ENCODE measurements around the gene NKPD1. TPM values are rescaled to one million over a fixed set of nuclear protein-coding genes. Genes with fewer than 3 reads are reported as not detected.

Gene NKPD1
- total and polyA plus RNA-seq, 2 donors (not counting 1 experiment from before 2014, with no cell fraction given): 0.27 to 0.36 TPM

DNA sequence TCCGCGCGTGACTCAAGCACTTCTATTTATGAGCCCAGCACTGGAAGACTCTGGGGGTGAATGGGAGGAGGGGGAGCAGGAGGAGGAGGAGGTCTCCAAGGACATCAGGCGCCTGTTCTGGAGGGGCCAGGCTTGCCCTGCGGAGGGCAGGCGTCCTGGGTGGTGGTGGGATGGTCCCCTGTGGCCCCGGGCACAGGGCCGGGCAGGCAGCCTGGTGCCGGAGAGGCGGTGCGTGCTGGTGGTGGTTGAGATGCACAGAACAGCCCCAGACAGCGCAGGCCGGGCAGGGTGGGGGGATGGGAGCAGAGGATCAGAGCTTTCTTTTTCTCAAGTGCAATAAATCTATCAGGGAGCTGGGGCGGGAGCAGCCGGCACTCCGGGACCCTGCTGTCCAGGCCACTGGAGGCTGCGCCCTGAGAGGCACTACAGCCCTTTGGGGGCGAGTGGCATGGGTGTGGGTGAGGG, 14.0 kb downstream of the NKPD1 start:
- POLR2A ChIA-PET: no interaction called here
- H3K4me3 Mint-ChIP-seq: no peak overlapping the region
- CTCF ChIA-PET: no interaction called here

DNA sequence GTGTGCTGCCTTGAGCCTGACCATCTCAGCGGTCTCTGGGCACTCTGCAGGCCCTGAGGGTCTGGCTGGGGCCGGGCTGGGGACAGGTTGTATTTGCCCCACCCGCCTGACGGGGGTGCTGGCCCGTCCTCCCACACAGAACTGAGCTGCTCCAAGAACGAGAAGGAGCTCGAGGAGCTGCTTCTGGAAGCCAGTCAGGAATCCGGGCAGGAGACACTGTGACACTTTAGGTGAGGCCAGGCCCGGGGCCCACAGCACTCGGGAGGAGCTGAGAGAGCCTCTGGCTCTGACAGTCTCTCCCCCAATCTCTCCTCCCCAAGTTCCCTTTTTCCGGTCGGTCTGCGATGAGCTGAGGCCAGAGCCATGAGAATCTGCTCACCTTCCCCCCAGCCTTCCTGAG, 14.5 kb downstream of the NKPD1 start:
- no peaks in the 10 kb centered on the region for H3K27me3 Mint-ChIP-seq
- H3K4me1 Mint-ChIP-seq: no peaks in the 10 kb centered on the region
- no peaks in the 10 kb centered on the region for H3K4me1 ChIP-seq (ENCODE audit: control insufficient read depth in 2 of 2, insufficient read depth in 2 of 2, low read length in 2 of 2)
- TF ChIP-seq, protein P1, sequence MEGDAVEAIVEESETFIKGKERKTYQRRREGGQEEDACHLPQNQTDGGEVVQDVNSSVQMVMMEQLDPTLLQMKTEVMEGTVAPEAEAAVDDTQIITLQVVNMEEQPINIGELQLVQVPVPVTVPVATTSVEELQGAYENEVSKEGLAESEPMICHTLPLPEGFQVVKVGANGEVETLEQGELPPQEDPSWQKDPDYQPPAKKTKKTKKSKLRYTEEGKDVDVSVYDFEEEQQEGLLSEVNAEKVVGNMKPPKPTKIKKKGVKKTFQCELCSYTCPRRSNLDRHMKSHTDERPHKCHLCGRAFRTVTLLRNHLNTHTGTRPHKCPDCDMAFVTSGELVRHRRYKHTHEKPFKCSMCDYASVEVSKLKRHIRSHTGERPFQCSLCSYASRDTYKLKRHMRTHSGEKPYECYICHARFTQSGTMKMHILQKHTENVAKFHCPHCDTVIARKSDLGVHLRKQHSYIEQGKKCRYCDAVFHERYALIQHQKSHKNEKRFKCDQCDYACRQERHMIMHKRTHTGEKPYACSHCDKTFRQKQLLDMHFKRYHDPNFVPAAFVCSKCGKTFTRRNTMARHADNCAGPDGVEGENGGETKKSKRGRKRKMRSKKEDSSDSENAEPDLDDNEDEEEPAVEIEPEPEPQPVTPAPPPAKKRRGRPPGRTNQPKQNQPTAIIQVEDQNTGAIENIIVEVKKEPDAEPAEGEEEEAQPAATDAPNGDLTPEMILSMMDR (IDR thresholded peaks at IDR 0.05): no peak
- no peak for TF ChIP-seq EZH2 (IDR thresholded peaks at IDR 0.05; ENCODE audit: borderline replicate concordance, insufficient read depth, low read depth, low read length, poor library complexity, severe bottlenecking)
- no peak overlapping the region for H3K4me3 ChIP-seq (ENCODE audit: control extremely low read depth in 1 of 5, extremely low read depth in 1 of 5, insufficient read depth in 1 of 5, low read depth in 2 of 5, low read length in 4 of 5)
- DNase-seq (no peak), ATAC-seq (ENCODE audit: low read depth) (no peak)
- H3K9me3 ChIP-seq (ENCODE audit: control extremely low read depth in 1 of 3, control insufficient read depth in 2 of 3, insufficient read depth in 1 of 3, low read length in 2 of 3): peaks cover 0 to 3% (median 0%) of the 10 kb centered on the region in 3 donors
- no peak overlapping the region for H3K4me3 Mint-ChIP-seq
- no peak overlapping the region for H3K27ac ChIP-seq (ENCODE audit: low read length in 2 of 2)
- no peak overlapping the region for H2AFZ ChIP-seq (ENCODE audit: insufficient read depth, low read depth, low read length, poor library complexity, severe bottlenecking)
- H4K20me1 ChIP-seq (ENCODE audit: control insufficient read depth, insufficient read depth, low read length, poor library complexity, severe bottlenecking): no peaks in the 10 kb centered on the region
- intact Hi-C loops (cut with micrococcal nuclease): no loop called here
- POLR2A ChIA-PET: no interaction called here
- CTCF ChIA-PET: no interaction called here
- 95% methylated on average over 11 of the region's 13 CpGs for WGBS (ENCODE audit: insufficient coverage)
- no peak overlapping the region for H3K4me2 ChIP-seq (replicated peaks; ENCODE audit: low read depth, low read length, poor library complexity, severe bottlenecking)
- peaks cover 0 to under 1% (median under 1%) of the 10 kb centered on the region in 4 experiments for H3K27me3 ChIP-seq (replicated peaks in 1 of 4; ENCODE audit: control extremely low read depth in 1 of 4, control insufficient read depth in 3 of 4, insufficient read depth in 4 of 4, low read length in 3 of 4)
- no peak overlapping the region for H3K9ac ChIP-seq (ENCODE audit: low read length)
- peaks cover 3% of the 10 kb centered on the region for H3K79me2 ChIP-seq (ENCODE audit: control insufficient read depth, insufficient read depth, low read length)
- H3K36me3 ChIP-seq (replicated peaks in 1 of 2; ENCODE audit: control extremely low read depth in 1 of 2, control insufficient read depth in 1 of 2, extremely low read depth in 1 of 2, insufficient read depth in 2 of 2, low read length in 1 of 2): peaks cover 0 to 15% of the 10 kb centered on the region in 2 experiments
- no peak overlapping the region for H3K27ac Mint-ChIP-seq
- no peaks in the 10 kb centered on the region for H3K9me3 Mint-ChIP-seq (ENCODE audit: insufficient read depth)

More for the DNA sequence above, 14.0 kb downstream of the NKPD1 start:
- Histone ChIP-seq H2AFZ (ENCODE audit: insufficient read depth, low read depth, low read length, poor library complexity, severe bottlenecking) (no peak overlapping the region), H3K36me3 (replicated peaks in 1 of 2; ENCODE audit: control extremely low read depth in 1 of 2, control insufficient read depth in 1 of 2, extremely low read depth in 1 of 2, insufficient read depth in 2 of 2, low read length in 1 of 2) (peaks cover 0 to 15% of the 10 kb centered on the region in 2 experiments), H3K4me2 (replicated peaks; ENCODE audit: low read depth, low read length, poor library complexity, severe bottlenecking) (no peak overlapping the region), H3K27me3 (replicated peaks in 1 of 4; ENCODE audit: control extremely low read depth in 1 of 4, control insufficient read depth in 3 of 4, insufficient read depth in 4 of 4, low read length in 3 of 4) (peaks cover 0 to 6% (median 3%) of the 10 kb centered on the region in 4 experiments), H3K79me2 (ENCODE audit: control insufficient read depth, insufficient read depth, low read length) (no peaks in the 10 kb centered on the region), H3K4me3 (ENCODE audit: control extremely low read depth in 1 of 5, extremely low read depth in 1 of 5, insufficient read depth in 1 of 5, low read depth in 2 of 5, low read length in 4 of 5) (no peak overlapping the region), H3K4me1 (ENCODE audit: control insufficient read depth in 2 of 2, insufficient read depth in 2 of 2, low read length in 2 of 2) (peaks cover under 1 to 5% of the 10 kb centered on the region in 2 donors), H3K27ac (ENCODE audit: low read length in 2 of 2) (no peak overlapping the region), H3K9me3 (ENCODE audit: control extremely low read depth in 1 of 3, control insufficient read depth in 2 of 3, insufficient read depth in 1 of 3, low read length in 2 of 3) (peaks cover 0 to 7% (median 0%) of the 10 kb centered on the region in 3 donors), H3K9ac (ENCODE audit: low read length) (no peak overlapping the region), H4K20me1 (ENCODE audit: control insufficient read depth, insufficient read depth, low read length, poor library complexity, severe bottlenecking) (no peaks in the 10 kb centered on the region)
- Mint-ChIP-seq H3K4me1 (peaks cover 4% of the 10 kb centered on the region), H3K27ac (no peak overlapping the region), H3K9me3 (ENCODE audit: insufficient read depth) (no peaks in the 10 kb centered on the region), H3K27me3 (peaks cover 3% of the 10 kb centered on the region)
- intact Hi-C loops (cut with micrococcal nuclease): no loop called here
- ATAC-seq (ENCODE audit: low read depth) (no peak), DNase-seq (no peak)
- TF ChIP-seq, protein P1 (IDR thresholded peaks at IDR 0.05): no peak
- TF ChIP-seq EZH2 (IDR thresholded peaks at IDR 0.05; ENCODE audit: borderline replicate concordance, insufficient read depth, low read depth, low read length, poor library complexity, severe bottlenecking): no peak
- WGBS (ENCODE audit: insufficient coverage): 97% methylated on average over 17 of the region's 18 CpGs

Data from B cell (primary cell).